Kidney (tissue), 14 donors: Measurements from ENCODE around the gene TCP11. TPM values are rescaled to one million over a fixed set of nuclear protein-coding genes. Genes with fewer than 3 reads are reported as not detected.

Experiments
- DNase-seq, 5 donors: peaks; one replicate each; pipeline ENCODE4 v3.0.0-alpha.2; 2013 to 2020
- FAIRE-seq: peaks from 2 replicates; lab custom pipeline; 2012; peaks lifted over from hg19 to GRCh38; lab: Jason Lieb, UNC
- H3K27ac ChIP-seq, 2 donors: one replicate each; pipeline ENCODE4 v1.7.0; 2013; ENCODE audit warnings: low read depth in 2 of 2, low read length in 2 of 2, inconsistent platforms in 1 of 2
- H3K27me3 ChIP-seq: one replicate; pipeline ENCODE4 v1.7.1; 2013; ENCODE audit warnings: low read length, inconsistent platforms; ENCODE audit not compliant: control insufficient read depth, insufficient read depth
- H3K36me3 ChIP-seq, 3 donors: one replicate each; pipeline versions ENCODE4 v1.7.0 to v1.7.1; 2013; ENCODE audit warnings: low read length in 3 of 3, control low read depth in 1 of 3, inconsistent platforms in 1 of 3; ENCODE audit not compliant: insufficient read depth in 3 of 3, control insufficient read depth in 2 of 3
- H3K4me1 ChIP-seq, 3 donors: one replicate each; pipeline versions ENCODE4 v1.7.0 to v1.7.1; 2013; ENCODE audit warnings: low read length in 3 of 3, inconsistent platforms in 1 of 3, low read depth in 1 of 3; ENCODE audit not compliant: control insufficient read depth in 2 of 3, insufficient read depth in 2 of 3
- H3K4me3 ChIP-seq, 3 donors: one replicate each; pipeline versions ENCODE4 v1.7.0 to v1.8.1; 2013; ENCODE audit warnings: low read length in 3 of 3, control low read depth in 1 of 3, inconsistent platforms in 1 of 3
- H3K9ac ChIP-seq, 3 donors: one replicate each; pipeline versions ENCODE4 v1.7.0 to v1.7.1; 2013; ENCODE audit warnings: low read length in 3 of 3, control low read depth in 1 of 3, inconsistent platforms in 1 of 3
- H3K9me3 ChIP-seq, 3 donors: one replicate each; pipeline versions ENCODE4 v1.7.0 to v1.7.1; 2013; ENCODE audit warnings: low read length in 3 of 3, control low read depth in 1 of 3, inconsistent platforms in 1 of 3; ENCODE audit not compliant: control insufficient read depth in 2 of 3, insufficient read depth in 1 of 3
- intact Hi-C: fragments of 100-400 bp; cut with DNase I; formaldehyde crosslinking; loops from one replicate; pipeline ENCODE4 v1.11.1; 2022
- polyA plus RNA-seq: library from polyadenylated mRNA; stranded (reverse); fragments of 350-450 nt; fragmentation: Illumina TruSeq; extraction: RNeasy Lipid Tissue Mini Kit (QIAGEN cat#74804); gene quantifications from one replicate; pipeline ENCODE4 v1.2.3, GENCODE V29; 2014; ENCODE audit warnings: low read depth, low replicate concordance; ENCODE audit not compliant: insufficient read depth
- total RNA-seq: library from RNA; stranded (reverse); fragmentation: NEBNext Ultra II Directional; extraction: Animal tissue kit (Norgen Biotek cat#: 25700); gene quantifications from one replicate; pipeline ENCODE4 v1.2.1, GENCODE V29; 2021
- TF ChIP-seq, protein P1 (sequence below): IDR thresholded peaks from 3 replicates; pipeline ENCODE4 v1.5.1; 2012; ENCODE audit warnings: mild to moderate bottlenecking, moderate library complexity, borderline replicate concordance; ENCODE audit not compliant: insufficient read depth; ENCODE audit errors: extremely low read depth
- donor health status: control.
- donor health status: control.
- donor health status: control.
- donor health status: control.
- donor health status: control.
- donor health status: DM: yes; HTN: yes; CAD: no.
- donor health status: Normal renal cell carcinoma (clear cell type).

Gene TCP11
- total and polyA plus RNA-seq, 2 donors from 2014 or later: 0.41 to 0.50 TPM

- Histone ChIP-seq H3K4me1 (peaks cover 0 to 8% (median 6%) of the 10 kb centered on the region in 3 donors), H3K9ac (no peak overlapping the region), H3K36me3 (no peaks in the 10 kb centered on the region), H3K9me3 (no peaks in the 10 kb centered on the region), H3K27me3 (no peaks in the 10 kb centered on the region), H3K27ac (no peak overlapping the region), H3K4me3 (no peak overlapping the region)
- intact Hi-C loops: no loop called here
- FAIRE-seq: no peak
- no peak for DNase-seq
- TF ChIP-seq, protein P1, sequence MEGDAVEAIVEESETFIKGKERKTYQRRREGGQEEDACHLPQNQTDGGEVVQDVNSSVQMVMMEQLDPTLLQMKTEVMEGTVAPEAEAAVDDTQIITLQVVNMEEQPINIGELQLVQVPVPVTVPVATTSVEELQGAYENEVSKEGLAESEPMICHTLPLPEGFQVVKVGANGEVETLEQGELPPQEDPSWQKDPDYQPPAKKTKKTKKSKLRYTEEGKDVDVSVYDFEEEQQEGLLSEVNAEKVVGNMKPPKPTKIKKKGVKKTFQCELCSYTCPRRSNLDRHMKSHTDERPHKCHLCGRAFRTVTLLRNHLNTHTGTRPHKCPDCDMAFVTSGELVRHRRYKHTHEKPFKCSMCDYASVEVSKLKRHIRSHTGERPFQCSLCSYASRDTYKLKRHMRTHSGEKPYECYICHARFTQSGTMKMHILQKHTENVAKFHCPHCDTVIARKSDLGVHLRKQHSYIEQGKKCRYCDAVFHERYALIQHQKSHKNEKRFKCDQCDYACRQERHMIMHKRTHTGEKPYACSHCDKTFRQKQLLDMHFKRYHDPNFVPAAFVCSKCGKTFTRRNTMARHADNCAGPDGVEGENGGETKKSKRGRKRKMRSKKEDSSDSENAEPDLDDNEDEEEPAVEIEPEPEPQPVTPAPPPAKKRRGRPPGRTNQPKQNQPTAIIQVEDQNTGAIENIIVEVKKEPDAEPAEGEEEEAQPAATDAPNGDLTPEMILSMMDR: no peak
These were observed 42.8 kb upstream of the TCP11 start for GRCh38 chr6:35183935-35184334.

DNA sequence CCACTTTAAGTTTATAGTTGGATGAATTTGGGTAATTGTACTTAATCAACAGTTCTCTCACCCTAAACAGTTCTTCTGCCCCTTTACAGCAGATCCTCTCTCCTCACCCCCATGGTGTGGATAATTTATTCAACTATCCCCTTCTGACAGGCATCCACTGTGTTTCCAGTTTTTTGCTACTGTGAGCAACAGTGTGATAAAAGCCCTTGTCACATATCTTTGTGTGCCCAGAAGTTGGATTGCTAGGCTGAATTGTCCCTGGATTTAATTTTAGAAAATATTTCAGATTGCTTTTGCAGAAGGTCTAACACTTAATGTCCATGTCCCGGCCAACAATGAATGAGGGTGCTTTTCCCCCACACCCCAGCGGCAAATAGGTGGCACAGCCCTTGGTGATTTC lies 42.1 kb upstream of the TCP11 start:
- H3K9ac ChIP-seq: no peak overlapping the region
- no peaks in the 10 kb centered on the region for H3K9me3 ChIP-seq
- peaks cover 0 to 8% (median 6%) of the 10 kb centered on the region in 3 donors for H3K4me1 ChIP-seq
- H3K36me3 ChIP-seq: no peaks in the 10 kb centered on the region
- FAIRE-seq (no peak), DNase-seq (no peak)
- intact Hi-C loops: no loop called here
- H3K27ac ChIP-seq: no peak overlapping the region
- H3K4me3 ChIP-seq: no peak overlapping the region
- no peaks in the 10 kb centered on the region for H3K27me3 ChIP-seq
- TF ChIP-seq, protein P1: no peak

- FAIRE-seq: no peak
- TF ChIP-seq, protein P1: no peak
- Histone ChIP-seq H3K27ac (no peak overlapping the region), H3K9ac (no peak overlapping the region), H3K4me1 (peaks cover 0 to 8% (median 6%) of the 10 kb centered on the region in 3 donors), H3K9me3 (no peaks in the 10 kb centered on the region), H3K36me3 (no peaks in the 10 kb centered on the region), H3K4me3 (no peak overlapping the region), H3K27me3 (no peaks in the 10 kb centered on the region)
- intact Hi-C loops: no loop called here
- peak in 4 of 5 donors; percentile 33 to 91 (median 63) for DNase-seq
These were observed 40.9 kb upstream of the TCP11 start for GRCh38 chr6:35181933-35182612.
